ENCODE data around the gene AGO4. TPM values are rescaled to one million over a fixed set of nuclear protein-coding genes. Genes with fewer than 3 reads are reported as not detected.
"Not testable (repeated sequence)": the region's sequence is repeated elsewhere in the genome, so short reads cannot be mapped to it uniquely, and the experiment has no call there.

AGO4 gene
- total RNA-seq, 1 experiment from 2014 or later, result 12.8 TPM

DNA sequence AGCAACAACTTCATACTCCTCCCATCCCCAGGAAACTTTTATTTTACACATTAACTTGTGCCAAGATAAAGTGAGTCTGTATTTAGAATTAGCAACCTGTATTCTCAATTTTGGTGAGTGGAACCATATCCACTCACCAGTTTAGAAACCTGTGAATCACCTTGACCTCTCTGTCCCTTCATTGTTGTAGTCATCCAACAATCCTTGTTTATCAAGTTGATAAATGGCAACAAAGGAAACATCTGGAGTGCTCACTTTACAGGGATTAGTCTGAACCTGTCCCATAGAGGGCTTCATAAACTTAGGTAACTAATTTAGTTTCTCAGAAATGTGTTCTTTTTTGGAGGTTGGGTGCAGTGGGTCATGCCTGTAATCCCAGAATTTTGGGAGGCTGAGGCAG lies 34.1 kb upstream of the AGO4 start:
- Histone ChIP-seq H2BK12ac (ENCODE audit: insufficient read length, low read depth, low read length) (no peak overlapping the region), H4K91ac (ENCODE audit: insufficient read length, low read depth, low read length) (no peak overlapping the region), H2AFZ (ENCODE audit: low read length) (no peak overlapping the region), H2AK5ac (ENCODE audit: insufficient read length, low read length) (no peak overlapping the region), H3K79me2 (ENCODE audit: insufficient read depth, low read length) (no peaks in the 10 kb centered on the region; the same call in 1 of the 2 replicates), H3K4me2 (ENCODE audit: insufficient read depth, insufficient read length, low read length) (no peak overlapping the region), H3K4ac (ENCODE audit: low read depth, low read length) (no peak overlapping the region), H2BK5ac (ENCODE audit: insufficient read length, low read length) (no peak overlapping the region), H3K56ac (ENCODE audit: insufficient read length, low read depth, low read length) (no peak overlapping the region), H2BK20ac (ENCODE audit: low read depth, low read length, poor library complexity, severe bottlenecking) (no peak overlapping the region), H3K18ac (ENCODE audit: insufficient read length, low read depth, low read length) (no peak overlapping the region), H3T11ph (ENCODE audit: low read length) (no peak overlapping the region), H2BK15ac (ENCODE audit: low read depth, low read length) (no peak overlapping the region), H3K79me1 (ENCODE audit: insufficient read depth, low read depth, low read length, poor library complexity, severe bottlenecking) (no peaks in the 10 kb centered on the region), H3K27ac (ENCODE audit: insufficient read length, low read depth, low read length) (no peak overlapping the region), H3K9me3 (ENCODE audit: control insufficient read depth, low read depth, low read length) (no peaks in the 10 kb centered on the region), H4K5ac (ENCODE audit: insufficient read length, low read depth, low read length) (no peak overlapping the region), H3K14ac (ENCODE audit: insufficient read depth, low read length) (no peak overlapping the region), H2BK120ac (ENCODE audit: low read depth, low read length, poor library complexity, severe bottlenecking) (no peak overlapping the region), H3K4me1 (ENCODE audit: insufficient read depth, low read length) (no peaks in the 10 kb centered on the region), H4K8ac (replicated peaks; ENCODE audit: insufficient read length, low read depth, low read length) (no peak overlapping the region), H3K9ac (ENCODE audit: extremely low read depth, insufficient read length, low read length) (no peak overlapping the region), H4K20me1 (ENCODE audit: control insufficient read depth, insufficient read depth, insufficient read length) (no peaks in the 10 kb centered on the region), H3K23ac (ENCODE audit: insufficient read length, low read depth, low read length) (no peak overlapping the region), H3K23me2 (ENCODE audit: insufficient read length, low read depth, low read length, poor library complexity, severe bottlenecking) (peaks cover 5% of the 10 kb centered on the region), H3K27me3 (ENCODE audit: insufficient read depth, low read length) (no peaks in the 10 kb centered on the region)
- TF ChIP-seq, protein P1, sequence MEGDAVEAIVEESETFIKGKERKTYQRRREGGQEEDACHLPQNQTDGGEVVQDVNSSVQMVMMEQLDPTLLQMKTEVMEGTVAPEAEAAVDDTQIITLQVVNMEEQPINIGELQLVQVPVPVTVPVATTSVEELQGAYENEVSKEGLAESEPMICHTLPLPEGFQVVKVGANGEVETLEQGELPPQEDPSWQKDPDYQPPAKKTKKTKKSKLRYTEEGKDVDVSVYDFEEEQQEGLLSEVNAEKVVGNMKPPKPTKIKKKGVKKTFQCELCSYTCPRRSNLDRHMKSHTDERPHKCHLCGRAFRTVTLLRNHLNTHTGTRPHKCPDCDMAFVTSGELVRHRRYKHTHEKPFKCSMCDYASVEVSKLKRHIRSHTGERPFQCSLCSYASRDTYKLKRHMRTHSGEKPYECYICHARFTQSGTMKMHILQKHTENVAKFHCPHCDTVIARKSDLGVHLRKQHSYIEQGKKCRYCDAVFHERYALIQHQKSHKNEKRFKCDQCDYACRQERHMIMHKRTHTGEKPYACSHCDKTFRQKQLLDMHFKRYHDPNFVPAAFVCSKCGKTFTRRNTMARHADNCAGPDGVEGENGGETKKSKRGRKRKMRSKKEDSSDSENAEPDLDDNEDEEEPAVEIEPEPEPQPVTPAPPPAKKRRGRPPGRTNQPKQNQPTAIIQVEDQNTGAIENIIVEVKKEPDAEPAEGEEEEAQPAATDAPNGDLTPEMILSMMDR (conservative IDR thresholded peaks at IDR 0.05), result no peak
- Mint-ChIP-seq H3K9me3 (no peaks in the 10 kb centered on the region), H3K4me1 (peaks cover 0 to 2% of the 10 kb centered on the region in 2 experiments; a peak in 2 of 4 replicates), H3K27ac (no peak overlapping the region), H3K36me3 (ENCODE audit: insufficient read depth in 1 of 3, low read depth in 3 of 3) (peaks cover 0 to 2% (median 0%) of the 10 kb centered on the region in 3 experiments; a peak in 1 of 7 replicates), H3K27me3 (ENCODE audit: low read depth) (no peaks in the 10 kb centered on the region; the same call in 1 of the 2 replicates), H3K4me3 (no peak overlapping the region)
- no peak for DNase-seq

DNA sequence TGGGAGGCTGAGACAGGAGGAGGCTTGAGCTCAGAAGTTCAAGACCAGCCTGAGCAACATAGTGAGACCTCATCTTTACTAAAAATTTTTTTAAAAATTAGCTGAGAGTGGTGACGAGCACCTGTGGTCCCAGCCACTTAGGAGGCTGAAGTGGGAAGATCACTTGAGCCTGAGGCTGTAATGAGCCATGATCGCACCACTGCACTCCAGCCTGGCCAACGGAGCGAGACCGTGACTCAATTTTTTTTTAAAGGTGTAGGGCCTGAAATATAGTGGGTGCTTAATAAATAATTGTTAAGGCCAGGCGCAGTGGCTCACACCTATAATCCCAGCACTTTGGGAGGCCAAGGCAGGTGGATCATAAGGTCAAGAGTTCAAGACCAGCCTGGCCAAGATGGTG lies 31.6 kb upstream of the AGO4 start:
- H3K4ac ChIP-seq (ENCODE audit: low read depth, low read length); H3K9ac ChIP-seq (ENCODE audit: extremely low read depth, insufficient read length, low read length); H3K9me3 Mint-ChIP-seq; H3K14ac ChIP-seq (ENCODE audit: insufficient read depth, low read length); H2AFZ ChIP-seq (ENCODE audit: low read length); H3K23me2 ChIP-seq (ENCODE audit: insufficient read length, low read depth, low read length, poor library complexity, severe bottlenecking); H3K4me2 ChIP-seq (ENCODE audit: insufficient read depth, insufficient read length, low read length); H3K56ac ChIP-seq (ENCODE audit: insufficient read length, low read depth, low read length); H4K8ac ChIP-seq (replicated peaks; ENCODE audit: insufficient read length, low read depth, low read length); H3K27me3 ChIP-seq (ENCODE audit: insufficient read depth, low read length); H3T11ph ChIP-seq (ENCODE audit: low read length); H3K4me1 Mint-ChIP-seq; H3K27ac ChIP-seq (ENCODE audit: insufficient read length, low read depth, low read length); H3K79me2 ChIP-seq (ENCODE audit: insufficient read depth, low read length); H3K27ac Mint-ChIP-seq; H3K27me3 Mint-ChIP-seq (ENCODE audit: low read depth); H2BK5ac ChIP-seq (ENCODE audit: insufficient read length, low read length); H2BK120ac ChIP-seq (ENCODE audit: low read depth, low read length, poor library complexity, severe bottlenecking); H3K79me1 ChIP-seq (ENCODE audit: insufficient read depth, low read depth, low read length, poor library complexity, severe bottlenecking); DNase-seq; H2BK15ac ChIP-seq (ENCODE audit: low read depth, low read length); H3K18ac ChIP-seq (ENCODE audit: insufficient read length, low read depth, low read length); H2AK5ac ChIP-seq (ENCODE audit: insufficient read length, low read length); H3K4me1 ChIP-seq (ENCODE audit: insufficient read depth, low read length); H3K36me3 Mint-ChIP-seq (ENCODE audit: insufficient read depth in 1 of 3, low read depth in 3 of 3); H3K9me3 ChIP-seq (ENCODE audit: control insufficient read depth, low read depth, low read length); H3K4me3 Mint-ChIP-seq; H4K5ac ChIP-seq (ENCODE audit: insufficient read length, low read depth, low read length); H4K91ac ChIP-seq (ENCODE audit: insufficient read length, low read depth, low read length); H2BK12ac ChIP-seq (ENCODE audit: insufficient read length, low read depth, low read length); H3K23ac ChIP-seq (ENCODE audit: insufficient read length, low read depth, low read length); H2BK20ac ChIP-seq (ENCODE audit: low read depth, low read length, poor library complexity, severe bottlenecking); H4K20me1 ChIP-seq (ENCODE audit: control insufficient read depth, insufficient read depth, insufficient read length): not testable (repeated sequence)
- WGBS (ENCODE audit: extremely low coverage, insufficient read length, low lambda C conversion rate), result no CpG with 5 or more reads among the region's 6 CpGs

Data from H9 (cell line).